Spleen (tissue), 7 donors: Measurements from ENCODE around the gene TTC28.

Source experiments
- CTCF ChIP-seq, 11 experiments: fragments of 200-600 bp in 7 of 11; fragments of 450-650 bp in 4 of 11; sonication (generic) in 4 of 11; IDR thresholded peaks in 8 of 11; conservative IDR thresholded peaks in 3 of 11; 1 replicate in 7 of 11; 2 replicates in 4 of 11; pipeline versions ENCODE4 v1.4.0 to v1.8.0; 2016 to 2021; ENCODE audit warnings: antibody characterized with exemption in 11 of 11, inconsistent platforms in 4 of 11, mild to moderate bottlenecking in 1 of 11
- POLR2A ChIP-seq, 3 donors: fragments of 450-650 bp; IDR thresholded peaks; one replicate each; pipeline ENCODE4 v1.5.1; 2017; ENCODE audit warnings: antibody characterized with exemption in 3 of 3, mild to moderate bottlenecking in 1 of 3
- POLR2AphosphoS5 ChIP-seq, 3 donors: sonication (generic); formaldehyde crosslinking; IDR thresholded peaks; one replicate each; pipeline ENCODE4 v1.5.1; 2017; ENCODE audit warnings: antibody characterized with exemption in 3 of 3
- donor health status: DM: no; HTN: no; CAD: no; lungs with moderate emphysema.
- donor health status: DM: no; HTN: no; CAD: no.
- donor health status: DM: no; HTN: no; CAD: no.

GRCh38 chr22:28015046-28015425 is 664.6 kb downstream of the TTC28 start:
- TF ChIP-seq CTCF (IDR thresholded peaks at IDR 0.05 in 8 of 11, conservative IDR thresholded peaks at IDR 0.05 in 3 of 11) (no peak), POLR2A (IDR thresholded peaks at IDR 0.05) (no peak), POLR2AphosphoS5 (IDR thresholded peaks at IDR 0.05) (peak in 2 of 3 donors; percentile 8 to 46)
